K562 (cell line): Measurements from ENCODE around the gene ALDH5A1. TPM values are rescaled to one million over a fixed set of nuclear protein-coding genes. Genes with fewer than 3 reads are reported as not detected.

ENCODE experiments used
- CREB1 ChIP-seq, 2 experiments: sonication (generic) in 1 of 2; formaldehyde crosslinking in 1 of 2; IDR thresholded peaks; 2 replicates each; pipeline versions ENCODE4 v1.6.1 to v1.8.0; 2012 to 2022; ENCODE audit warnings: inconsistent platforms in 1 of 2, mild to moderate bottlenecking in 1 of 2, missing genetic modification reagents in 1 of 2, moderate library complexity in 1 of 2
- CREBBP ChIP-seq: IDR thresholded peaks from one replicate; pipeline ENCODE4 v1.6.1; 2012; ENCODE audit warnings: low read depth, mild to moderate bottlenecking, control low read depth, inconsistent platforms, low read length
- ESRRA ChIP-seq: fragments of 450-650 bp; IDR thresholded peaks from 2 replicates; pipeline ENCODE4 v1.6.1; 2014; ENCODE audit warnings: low read depth, mild to moderate bottlenecking, moderate library complexity, borderline replicate concordance
- FOSL1 ChIP-seq: fragments of 200-800 bp; sonication (Bioruptor generic); conservative IDR thresholded peaks from 2 replicates; pipeline ENCODE4 v1.6.1; 2016; ENCODE audit warnings: missing genetic modification characterization, missing compliant biosample characterization
- LARP7 ChIP-seq: fragments of 450-650 bp; IDR thresholded peaks from 2 replicates; pipeline ENCODE4 v1.6.1; 2016
- MTF1 ChIP-seq: fragments of 250-450 bp; sonication (Bioruptor Pico); IDR thresholded peaks from 2 replicates; pipeline ENCODE4 v1.9.0; 2021; ENCODE audit warnings: moderate library complexity, mild to moderate bottlenecking, inconsistent platforms, borderline replicate concordance
- NELFE ChIP-seq: IDR thresholded peaks from 2 replicates; pipeline ENCODE4 v1.6.1; 2011; ENCODE audit warnings: mild to moderate bottlenecking; ENCODE audit not compliant: insufficient read depth, insufficient read length
- NFIX ChIP-seq: fragments of 250-450 bp; sonication (Bioruptor Pico); IDR thresholded peaks from 2 replicates; pipeline ENCODE4 v1.4.0; 2020; ENCODE audit warnings: low read depth, mild to moderate bottlenecking, moderate library complexity
- RBM15 ChIP-seq: fragments of 200-400 bp; formaldehyde crosslinking; IDR thresholded peaks from 2 replicates; pipeline ENCODE4 v1.6.1; 2018; ENCODE audit warnings: mild to moderate bottlenecking, low read length, moderate library complexity; ENCODE audit not compliant: insufficient read depth
- RFX7 ChIP-seq: fragments of 250-450 bp; sonication (Bioruptor Pico); IDR thresholded peaks from 2 replicates; pipeline ENCODE4 v1.5.1; 2021; ENCODE audit warnings: mild to moderate bottlenecking
- RUNX1 ChIP-seq: sonication (generic); IDR thresholded peaks from 2 replicates; pipeline ENCODE4 v1.6.1; 2016; ENCODE audit warnings: antibody characterized with exemption, low read depth
- SMARCB1 ChIP-seq: IDR thresholded peaks from 2 replicates; pipeline ENCODE4 v1.6.1; 2011; ENCODE audit warnings: improper control_type of control experiment, low read depth; ENCODE audit not compliant: insufficient read length
- polyA plus RNA-seq, 8 experiments: library from polyadenylated mRNA; depleted of rRNA in 4 of 8; stranded (reverse) in 5 of 8; unstranded in 3 of 8; fragments of >200 nt; fragmentation: Nextera tagmentation in 2 of 8; fragmentation: Illumina TruSeq in 1 of 8; extraction: Ambion mirVana in 2 of 8; extraction: Trizol in 1 of 8; gene quantifications; 2 replicates each; pipeline versions ENCODE4 v1.2.1 to v1.2.3, GENCODE V29; 2011 to 2014; ENCODE audit warnings: inconsistent platforms in 1 of 8, missing spikeins in 1 of 8
- total RNA-seq, 7 experiments: library from RNA; depleted of rRNA in 6 of 7; stranded (reverse); fragments of >200 nt in 6 of 7; fragmentation: Illumina TruSeq in 2 of 7; extraction: Trizol in 2 of 7; gene quantifications; 2 replicates each; pipeline versions ENCODE4 v1.2.1 to v1.2.3, GENCODE V29; 2011 to 2021; ENCODE audit warnings: low replicate concordance in 1 of 7
- TF ChIP-seq, protein P1 (sequence below), 3 experiments: fragments of 200-800 bp in 1 of 3; sonication (Bioruptor generic) in 1 of 3; sonication (generic) in 1 of 3; formaldehyde crosslinking in 1 of 3; IDR thresholded peaks; 2 replicates each; pipeline versions ENCODE4 v1.6.1 to v1.8.0; 2016 to 2022; ENCODE audit warnings: mild to moderate bottlenecking in 2 of 3, missing compliant biosample characterization in 2 of 3, missing genetic modification characterization in 2 of 3, missing genetic modification reagents in 1 of 3
- TF ChIP-seq, protein P2 (sequence below): fragments of 250-450 bp; sonication (Bioruptor Pico); IDR thresholded peaks from 2 replicates; pipeline ENCODE4 v1.4.0; 2020

ALDH5A1 gene
- total and polyA plus RNA-seq, 9 of the 15 experiments (the other 6 are each of a cell fraction or from before 2014, with no cell fraction given): 2.2 to 19.7 (median 9.5) TPM

- TF ChIP-seq CREBBP (no peak), SMARCB1 (no peak), RBM15 (no peak), CREB1 (IDR thresholded peaks at IDR 0.05) (no peak), CREB1 (CRISPR knock-in tag; IDR thresholded peaks at IDR 0.05) (no peak), ESRRA (no peak), LARP7 (no peak), NFIX (no peak), FOSL1 (tag) (peak; percentile 79), RUNX1 (no peak), MTF1 (no peak), RFX7 (CRISPR knock-in tag) (no peak), NELFE (no peak)
- TF ChIP-seq, protein P1, sequence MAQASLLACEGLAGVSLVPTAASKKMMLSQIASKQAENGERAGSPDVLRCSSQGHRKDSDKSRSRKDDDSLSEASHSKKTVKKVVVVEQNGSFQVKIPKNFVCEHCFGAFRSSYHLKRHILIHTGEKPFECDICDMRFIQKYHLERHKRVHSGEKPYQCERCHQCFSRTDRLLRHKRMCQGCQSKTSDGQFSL (CRISPR knock-in tag; IDR thresholded peaks at IDR 0.05): no peak
- TF ChIP-seq, protein P1 (tag; IDR thresholded peaks at IDR 0.05): 0 out of 4 replicates have a peak, but pooled peaks of 1 of the 2 experiments have one; percentile 34
- TF ChIP-seq, protein P2, sequence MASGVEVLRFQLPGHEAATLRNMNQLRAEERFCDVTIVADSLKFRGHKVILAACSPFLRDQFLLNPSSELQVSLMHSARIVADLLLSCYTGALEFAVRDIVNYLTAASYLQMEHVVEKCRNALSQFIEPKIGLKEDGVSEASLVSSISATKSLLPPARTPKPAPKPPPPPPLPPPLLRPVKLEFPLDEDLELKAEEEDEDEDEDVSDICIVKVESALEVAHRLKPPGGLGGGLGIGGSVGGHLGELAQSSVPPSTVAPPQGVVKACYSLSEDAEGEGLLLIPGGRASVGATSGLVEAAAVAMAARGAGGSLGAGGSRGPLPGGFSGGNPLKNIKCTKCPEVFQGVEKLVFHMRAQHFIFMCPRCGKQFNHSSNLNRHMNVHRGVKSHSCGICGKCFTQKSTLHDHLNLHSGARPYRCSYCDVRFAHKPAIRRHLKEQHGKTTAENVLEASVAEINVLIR (CRISPR knock-in tag): no peak
These were observed 27.7 kb downstream of the ALDH5A1 start (continued) for GRCh38 chr6:24522228-24523176.
